IMR-90 (cell line): ENCODE results near the gene TXNDC8. TPM values are rescaled to one million over a fixed set of nuclear protein-coding genes. Genes with fewer than 3 reads are reported as not detected.
A peak's percentile ranks its signal among the peaks of the same experiment; 100 is the strongest.

Experiments
- ATAC-seq: fragments of 200-7000 bp; cut with Tn5 transposase; 2 replicates; pipeline ENCODE4 v1.9.1; 2020; ENCODE audit warnings: low read depth, mild to moderate bottlenecking, moderate library complexity
- BruUV-seq: library from RNA; stranded (reverse); fragments of 400-500 nt; replicated peaks from 2 replicates; lab custom pipeline; 2021; lab: Mats Ljungman, UMichigan
- CTCF ChIA-PET: fragments of 300-600 bp; formaldehyde crosslinking; extraction: SDS; loops from one replicate; lab custom pipeline; 2021; ENCODE audit warnings: antibody characterized with exemption; lab: Yijun Ruan, JAX
- POLR2A ChIA-PET: fragments of 300-600 bp; sonication (Branson Sonifier 250); formaldehyde crosslinking; loops from one replicate; lab custom pipeline; 2022; ENCODE audit warnings: antibody characterized with exemption; ENCODE audit not compliant: unreplicated experiment; lab: Charles Lee
- DNase-seq: peaks from one replicate; pipeline ENCODE4 v3.0.0; 2013
- H2AFZ ChIP-seq: replicated peaks from 2 replicates; pipeline ENCODE3; 2013; ENCODE audit warnings: low read length, mild to moderate bottlenecking; ENCODE audit not compliant: poor library complexity
- H2AK5ac ChIP-seq: 2 replicates; pipeline ENCODE4 v1.6.1; 2013; ENCODE audit warnings: low read depth, low read length, inconsistent platforms
- H2AK9ac ChIP-seq: replicated peaks from 2 replicates; pipeline ENCODE3; 2013; ENCODE audit warnings: mild to moderate bottlenecking, low read depth, low read length, moderate library complexity; ENCODE audit not compliant: poor library complexity
- H2BK120ac ChIP-seq: 2 replicates; pipeline ENCODE4 v1.6.1; 2013; ENCODE audit warnings: low read depth, low read length, inconsistent platforms
- H2BK15ac ChIP-seq: 3 replicates; pipeline ENCODE4 v1.6.1; 2013; ENCODE audit warnings: low read depth, low read length, inconsistent platforms
- H2BK20ac ChIP-seq: 2 replicates; pipeline ENCODE4 v1.6.1; 2013; ENCODE audit warnings: low read depth, mild to moderate bottlenecking, inconsistent platforms, low read length, moderate library complexity
- H2BK5ac ChIP-seq: 2 replicates; pipeline ENCODE4 v1.6.1; 2013; ENCODE audit warnings: mild to moderate bottlenecking, low read depth, low read length, inconsistent platforms; ENCODE audit not compliant: poor library complexity, severe bottlenecking
- H3K14ac ChIP-seq: replicated peaks from 2 replicates; pipeline ENCODE4 v1.6.1; 2013; ENCODE audit warnings: low read depth, low read length, inconsistent platforms
- H3K18ac ChIP-seq: 2 replicates; pipeline ENCODE4 v1.6.1; 2013; ENCODE audit warnings: low read depth, low read length, control low read depth
- H3K23ac ChIP-seq: 2 replicates; pipeline ENCODE4 v1.6.1; 2013; ENCODE audit warnings: low read depth, low read length, inconsistent platforms
- H3K27ac ChIP-seq: 2 replicates; pipeline ENCODE4 v1.5.1; 2013; ENCODE audit warnings: mild to moderate bottlenecking, control low read depth, low read length; ENCODE audit not compliant: insufficient read depth
- H3K27me3 ChIP-seq: 2 replicates; pipeline ENCODE4 v1.6.1; 2013; ENCODE audit warnings: low read length; ENCODE audit not compliant: control insufficient read depth, insufficient read depth
- H3K36me3 ChIP-seq: 2 replicates; pipeline ENCODE4 v1.6.1; 2013; ENCODE audit warnings: low read length, mixed read lengths; ENCODE audit not compliant: control insufficient read depth, insufficient read depth
- H3K4ac ChIP-seq: 2 replicates; pipeline ENCODE4 v1.6.1; 2013; ENCODE audit warnings: low read depth, low read length, inconsistent platforms
- H3K4me1 ChIP-seq: 2 replicates; pipeline ENCODE4 v1.6.1; 2013; ENCODE audit warnings: low read length, mixed read lengths; ENCODE audit not compliant: control insufficient read depth, insufficient read depth
- H3K4me2 ChIP-seq: 2 replicates; pipeline ENCODE4 v1.6.1; 2013; ENCODE audit warnings: low read depth, mild to moderate bottlenecking, control low read depth, low read length, moderate library complexity
- H3K4me3 ChIP-seq: 2 replicates; pipeline ENCODE4 v1.5.1; 2013; ENCODE audit warnings: low read depth, mild to moderate bottlenecking, control low read depth, low read length, moderate library complexity; ENCODE audit not compliant: insufficient read depth
- H3K56ac ChIP-seq: 2 replicates; pipeline ENCODE4 v1.6.1; 2013; ENCODE audit warnings: low read length, inconsistent platforms; ENCODE audit not compliant: insufficient read depth; ENCODE audit errors: extremely low read depth
- H3K79me1 ChIP-seq, 2 experiments: 2 replicates each; pipeline ENCODE4 v1.6.1; 2013; ENCODE audit warnings: low read length in 2 of 2, inconsistent platforms in 1 of 2, low read depth in 1 of 2
- H3K9ac ChIP-seq: 2 replicates; pipeline ENCODE4 v1.6.1; 2013; ENCODE audit warnings: low read depth, low read length, control low read depth
- H3K9me1 ChIP-seq: 2 replicates; pipeline ENCODE4 v1.6.1; 2013; ENCODE audit warnings: low read length, inconsistent platforms; ENCODE audit not compliant: insufficient read depth
- H3K9me3 ChIP-seq: 2 replicates; pipeline ENCODE4 v1.6.1; 2013; ENCODE audit warnings: low read length; ENCODE audit not compliant: control insufficient read depth, insufficient read depth
- H4K20me1 ChIP-seq: 2 replicates; pipeline ENCODE4 v1.6.1; 2013; ENCODE audit warnings: low read length, inconsistent platforms; ENCODE audit not compliant: insufficient read depth
- H4K5ac ChIP-seq: 2 replicates; pipeline ENCODE4 v1.6.1; 2013; ENCODE audit warnings: mild to moderate bottlenecking, low read depth, low read length, control low read depth
- H4K8ac ChIP-seq, 2 experiments: 2 replicates each; pipeline ENCODE4 v1.6.1; 2013; ENCODE audit warnings: low read depth in 2 of 2, low read length in 2 of 2, control low read depth in 1 of 2, inconsistent platforms in 1 of 2
- H4K91ac ChIP-seq: 2 replicates; pipeline ENCODE4 v1.6.1; 2013; ENCODE audit warnings: low read depth, low read length, inconsistent platforms; ENCODE audit not compliant: insufficient read depth
- BHLHE40 ChIP-seq: fragments of 150-350 bp; IDR thresholded peaks from 2 replicates; pipeline ENCODE4 v1.6.1; 2016; ENCODE audit warnings: mild to moderate bottlenecking, low read depth, low read length
- CHD1 ChIP-seq: IDR thresholded peaks from 2 replicates; pipeline ENCODE4 v1.6.1; 2012; ENCODE audit warnings: low read depth, low read length, improper control_type of control experiment
- ELK1 ChIP-seq: fragments of 150-350 bp; IDR thresholded peaks from 2 replicates; pipeline ENCODE4 v1.6.1; 2016; ENCODE audit warnings: low read depth, mild to moderate bottlenecking, low read length, moderate library complexity, borderline replicate concordance
- MAZ ChIP-seq: IDR thresholded peaks from 2 replicates; pipeline ENCODE4 v1.6.1; 2012; ENCODE audit warnings: low read depth, mild to moderate bottlenecking, low read length, improper control_type of control experiment, moderate library complexity, borderline replicate concordance
- WGBS, 2 experiments: methylation state at CpG; one replicate each; pipeline versions ENCODE4 v1.1.5 to v1.1.7; 2013; ENCODE audit warnings: missing lambda C conversion rate in 2 of 2; ENCODE audit not compliant: insufficient read length in 1 of 2; ENCODE audit errors: extremely low coverage in 2 of 2; 5-methylcytosine and 5-hydroxymethylcytosine counted together
- dilution Hi-C: fragments of 300-500 bp; cut with HindIII; formaldehyde crosslinking; loops from one replicate; pipeline ENCODE4 v1.14.3; 2018; ENCODE audit warnings: low sequenced_read_pairs; ENCODE audit not compliant: unreplicated experiment
- in situ Hi-C: fragments of 300-500 bp; cut with MboI; formaldehyde crosslinking; loops from 3 replicates; pipeline ENCODE4 v1.14.3; 2019; ENCODE audit warnings: low sequenced_read_pairs, inconsistent platforms, mixed read lengths
- intact Hi-C: fragments of 100-400 bp; cut with micrococcal nuclease; formaldehyde crosslinking; loops from 2 replicates; pipeline ENCODE4 v1.10.0; 2022
- microRNA-seq, 2 experiments: library from miRNA; stranded (forward) in 1 of 2; unstranded in 1 of 2; fragments of 10-50 nt in 1 of 2; fragments of <30 nt in 1 of 2; gene quantifications in 1 of 2; microRNA quantifications in 1 of 2; one replicate each; pipeline versions ENCODE3 to v1.1.0; 2013 to 2020; ENCODE audit not compliant: insufficient read depth in 1 of 2, insufficient read length in 1 of 2, unreplicated experiment in 1 of 2
- polyA plus RNA-seq, 3 experiments: library from polyadenylated mRNA; depleted of rRNA; stranded (reverse); fragments of >200 nt; gene quantifications; 2 replicates each; pipeline ENCODE4 v1.2.3, GENCODE V29; 2012; ENCODE audit warnings: low replicate concordance in 1 of 3
- small RNA-seq, 5 experiments: library from RNA; depleted of rRNA; stranded (forward); fragments of <200 nt; gene quantifications; one replicate each; pipeline ENCODE3, GENCODE V24; 2012
- total RNA-seq: library from RNA; depleted of rRNA; stranded (reverse); fragments of >200 nt; gene quantifications from 2 replicates; pipeline ENCODE4 v1.2.3, GENCODE V29; 2012; rRNA removed
- TF ChIP-seq, protein P1 (sequence below): conservative IDR thresholded peaks from 2 replicates; pipeline ENCODE4 v1.5.1; 2012; ENCODE audit warnings: mild to moderate bottlenecking, low read depth, low read length, improper control_type of control experiment

Gene TXNDC8
- total and polyA plus RNA-seq, 2 of the 4 experiments (the other 2 are of a cell fraction) = not detected

- H3K4me3 ChIP-seq = peak overlapping the region; percentile 71
- no peaks in the 10 kb centered on the region for H3K9me3 ChIP-seq
- H3K27me3 ChIP-seq = no peaks in the 10 kb centered on the region
- POLR2A ChIA-PET = no interaction called here
- in situ Hi-C loops = no loop called here
- H3K14ac ChIP-seq = peak overlapping the region; percentile 13; the same call in 1 of the 2 replicates
- CTCF ChIA-PET = no interaction called here
- H4K8ac ChIP-seq = no peak overlapping the region
- H3K4ac ChIP-seq = no peak overlapping the region
- no peak overlapping the region for H4K91ac ChIP-seq
- WGBS, 2 experiments = no CpG with 5 or more reads among the region's 2 CpGs
- H3K9ac ChIP-seq = peak overlapping the region; percentile 90; the same call in 1 of the 2 replicates
- peak overlapping the region; percentile 48; the same call in 1 of the 2 replicates for H3K23ac ChIP-seq
- H3K27ac ChIP-seq = no peak overlapping the region
- no peak overlapping the region for H3K18ac ChIP-seq
- H2AK5ac ChIP-seq = no peak overlapping the region; the same call in 1 of the 2 replicates
- no peak overlapping the region for H2BK5ac ChIP-seq
- ATAC-seq (no peak), DNase-seq (no peak)
- H3K56ac ChIP-seq = no peak overlapping the region
- no peak overlapping the region for H2AK9ac ChIP-seq
- no peak overlapping the region for H4K5ac ChIP-seq
- H2AFZ ChIP-seq = no peak overlapping the region
- peaks cover 10% of the 10 kb centered on the region for H3K4me1 ChIP-seq
- H2BK120ac ChIP-seq = no peak overlapping the region
- H2BK20ac ChIP-seq = no peak overlapping the region
- no peak overlapping the region for H2BK15ac ChIP-seq
- peak overlapping the region; percentile 84 for H3K4me2 ChIP-seq
- intact Hi-C loops = loop anchor here (10.0 kb wide), 1 partner anchor 320 kb away; the partner anchor contains the start of gene SVEP1
- dilution Hi-C loops = no loop called here
- peaks cover 10% of the 10 kb centered on the region for H3K9me1 ChIP-seq
- H4K20me1 ChIP-seq = peaks cover 60% of the 10 kb centered on the region
- TF ChIP-seq BHLHE40 (no peak), CHD1 (no peak), ELK1 (no peak), MAZ (no peak)
- TF ChIP-seq, protein P1, sequence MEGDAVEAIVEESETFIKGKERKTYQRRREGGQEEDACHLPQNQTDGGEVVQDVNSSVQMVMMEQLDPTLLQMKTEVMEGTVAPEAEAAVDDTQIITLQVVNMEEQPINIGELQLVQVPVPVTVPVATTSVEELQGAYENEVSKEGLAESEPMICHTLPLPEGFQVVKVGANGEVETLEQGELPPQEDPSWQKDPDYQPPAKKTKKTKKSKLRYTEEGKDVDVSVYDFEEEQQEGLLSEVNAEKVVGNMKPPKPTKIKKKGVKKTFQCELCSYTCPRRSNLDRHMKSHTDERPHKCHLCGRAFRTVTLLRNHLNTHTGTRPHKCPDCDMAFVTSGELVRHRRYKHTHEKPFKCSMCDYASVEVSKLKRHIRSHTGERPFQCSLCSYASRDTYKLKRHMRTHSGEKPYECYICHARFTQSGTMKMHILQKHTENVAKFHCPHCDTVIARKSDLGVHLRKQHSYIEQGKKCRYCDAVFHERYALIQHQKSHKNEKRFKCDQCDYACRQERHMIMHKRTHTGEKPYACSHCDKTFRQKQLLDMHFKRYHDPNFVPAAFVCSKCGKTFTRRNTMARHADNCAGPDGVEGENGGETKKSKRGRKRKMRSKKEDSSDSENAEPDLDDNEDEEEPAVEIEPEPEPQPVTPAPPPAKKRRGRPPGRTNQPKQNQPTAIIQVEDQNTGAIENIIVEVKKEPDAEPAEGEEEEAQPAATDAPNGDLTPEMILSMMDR = no peak
- H3K36me3 ChIP-seq = peaks cover 5% of the 10 kb centered on the region
- H3K79me1 ChIP-seq = peaks cover 16 to 61% of the 10 kb centered on the region in 2 experiments
- TSS peak; percentile 33 for BruUV-seq
Measured at GRCh38 chr9:110254500-110254899, 83.2 kb downstream of the TXNDC8 start.

Small RNAs within 50 kb of the gene (microRNA-seq; reads per million reads assigned to microRNA genes)
- not detected for gene RNU6-1039P (ENCODE audit: insufficient read depth, insufficient read length)

Small RNAs within 50 kb of the gene (small RNA-seq; reads per million reads assigned to genes)
- gene RNU6-1039P = 0 reads per million in 5 experiments

Other genes starting within 250 kb of the TXNDC8 start
- gene C9orf152, start 129.7 kb downstream of the TXNDC8 start, total RNA-seq = not detected in 2 replicates
- not detected in 2 replicates for gene C9orf152, start 129.7 kb downstream of the TXNDC8 start, polyA plus RNA-seq (2012; rRNA removed)
- gene TXN, start 81.4 kb downstream of the TXNDC8 start, total RNA-seq = 277 and 588 TPM in 2 replicates
- gene TXN, start 81.4 kb downstream of the TXNDC8 start, polyA plus RNA-seq (2012; rRNA removed) = 488 and 578 TPM in 2 replicates
- 13.1 and 16.7 TPM in 2 replicates for gene SVEP1, start 241.9 kb upstream of the TXNDC8 start, total RNA-seq
- gene SVEP1, start 241.9 kb upstream of the TXNDC8 start, polyA plus RNA-seq (2012; rRNA removed) = 3.8 and 4.8 TPM in 2 replicates